CD4-positive, CD25-positive, alpha-beta regulatory T cell (primary cell): ENCODE data around the gene CD300LG. TPM values are rescaled to one million over a fixed set of nuclear protein-coding genes. Genes with fewer than 3 reads are reported as not detected.
"Not testable (repeated sequence)": the region's sequence is repeated elsewhere in the genome, so short reads cannot be mapped to it uniquely, and the experiment has no call there.

Experiments
- ATAC-seq, 2 donors: fragments of 150-1000 bp; cut with Tn5 transposase; one replicate each; pipeline ENCODE4 v1.10.0; 2021; ENCODE audit warnings: low read depth in 2 of 2, moderate number of reproducible peaks in 2 of 2, moderate library complexity in 1 of 2
- DNase-seq, 3 donors: peaks; one replicate each; pipeline versions ENCODE4 v3.0.0 to v3.0.0-alpha.2; 2012 to 2022; ENCODE audit warnings: mixed read lengths in 1 of 3
- H3K27ac ChIP-seq: one replicate; pipeline ENCODE4 v1.7.0; 2013; ENCODE audit warnings: mild to moderate bottlenecking, low read length; ENCODE audit not compliant: insufficient read depth, poor library complexity, severe bottlenecking
- H3K27me3 ChIP-seq: one replicate; pipeline ENCODE4 v1.7.0; 2013; ENCODE audit warnings: low read length; ENCODE audit not compliant: control insufficient read depth, insufficient read depth
- H3K36me3 ChIP-seq: one replicate; pipeline ENCODE4 v1.7.0; 2013; ENCODE audit warnings: mild to moderate bottlenecking, low read length, moderate library complexity; ENCODE audit not compliant: control insufficient read depth, insufficient read depth
- H3K4me1 ChIP-seq: 2 replicates; pipeline ENCODE4 v1.7.0; 2013; ENCODE audit warnings: mild to moderate bottlenecking, low read length; ENCODE audit not compliant: insufficient read depth, control insufficient read depth, poor library complexity, severe bottlenecking
- H3K4me3 ChIP-seq: one replicate; pipeline ENCODE4 v1.7.0; 2013; ENCODE audit warnings: low read depth, mild to moderate bottlenecking, low read length, moderate library complexity
- H3K9me3 ChIP-seq, 2 experiments: 1 replicate in 1 of 2; 2 replicates in 1 of 2; pipeline ENCODE4 v1.7.0; 2013; ENCODE audit warnings: low read length in 2 of 2, mild to moderate bottlenecking in 1 of 2, moderate library complexity in 1 of 2; ENCODE audit not compliant: control insufficient read depth in 2 of 2
- H3K27ac Mint-ChIP-seq, 3 donors: one replicate each; pipeline ENCODE4 v1.8.0; 2020 to 2022; ENCODE audit warnings: mild to moderate bottlenecking in 3 of 3, mixed read lengths in 3 of 3, moderate library complexity in 2 of 3
- H3K27me3 Mint-ChIP-seq: one replicate; pipeline ENCODE4 v1.8.0; 2022; ENCODE audit warnings: mild to moderate bottlenecking, mixed read lengths
- H3K36me3 Mint-ChIP-seq: one replicate; pipeline ENCODE4 v1.8.0; 2020; ENCODE audit warnings: mixed read lengths
- H3K4me1 Mint-ChIP-seq, 4 donors: one replicate each; pipeline ENCODE4 v1.8.0; 2020 to 2022; ENCODE audit warnings: mixed read lengths in 4 of 4, mild to moderate bottlenecking in 1 of 4
- H3K4me3 Mint-ChIP-seq, 4 donors: one replicate each; pipeline ENCODE4 v1.8.0; 2020 to 2022; ENCODE audit warnings: mild to moderate bottlenecking in 4 of 4, mixed read lengths in 4 of 4, moderate library complexity in 3 of 4
- H3K9me3 Mint-ChIP-seq, 7 donors: one replicate each; pipeline ENCODE4 v1.8.0; 2020 to 2022; ENCODE audit warnings: mixed read lengths in 7 of 7, mild to moderate bottlenecking in 3 of 7, moderate library complexity in 2 of 7
- polyA plus RNA-seq, 4 donors: library from polyadenylated mRNA; unstranded; fragments of 300-500 nt; fragmentation: Illumina TruSeq; gene quantifications; one replicate each; pipeline ENCODE4 v1.2.3, GENCODE V29; 2021
- total RNA-seq: library from RNA; stranded (reverse); gene quantifications from one replicate; pipeline ENCODE4 v1.2.3, GENCODE V29; 2022

The CD300LG gene
- total and polyA plus RNA-seq, 5 donors from 2014 or later = not detected

DNA sequence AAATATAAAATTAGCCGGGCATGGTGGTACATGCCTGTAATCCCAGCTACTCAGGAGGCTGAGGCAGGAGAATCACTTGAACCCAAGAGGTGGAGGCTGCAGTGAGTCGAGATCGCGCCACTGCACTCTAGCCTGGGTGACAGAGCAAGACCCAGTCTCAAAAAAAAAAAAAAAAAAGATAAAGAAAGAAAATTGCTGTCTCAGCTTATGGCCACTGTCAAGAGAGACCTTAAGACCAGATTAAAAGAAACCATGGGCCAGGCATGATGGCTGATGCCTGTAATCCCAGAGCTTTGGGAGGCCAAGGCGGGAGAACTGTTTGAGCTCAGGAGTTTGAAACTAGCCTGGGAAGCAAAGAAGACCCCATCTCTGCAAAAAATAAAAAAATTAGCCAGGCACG, 22.1 kb downstream of the CD300LG start:
- H3K27ac Mint-ChIP-seq, H3K9me3 ChIP-seq, H3K36me3 Mint-ChIP-seq, H3K27ac ChIP-seq, H3K4me3 Mint-ChIP-seq, H3K36me3 ChIP-seq, H3K9me3 Mint-ChIP-seq, H3K27me3 ChIP-seq, DNase-seq, ATAC-seq, H3K4me1 Mint-ChIP-seq, H3K4me3 ChIP-seq, H3K4me1 ChIP-seq: not testable (repeated sequence)
- H3K27me3 Mint-ChIP-seq = peaks cover 39% of the 10 kb centered on the region

DNA sequence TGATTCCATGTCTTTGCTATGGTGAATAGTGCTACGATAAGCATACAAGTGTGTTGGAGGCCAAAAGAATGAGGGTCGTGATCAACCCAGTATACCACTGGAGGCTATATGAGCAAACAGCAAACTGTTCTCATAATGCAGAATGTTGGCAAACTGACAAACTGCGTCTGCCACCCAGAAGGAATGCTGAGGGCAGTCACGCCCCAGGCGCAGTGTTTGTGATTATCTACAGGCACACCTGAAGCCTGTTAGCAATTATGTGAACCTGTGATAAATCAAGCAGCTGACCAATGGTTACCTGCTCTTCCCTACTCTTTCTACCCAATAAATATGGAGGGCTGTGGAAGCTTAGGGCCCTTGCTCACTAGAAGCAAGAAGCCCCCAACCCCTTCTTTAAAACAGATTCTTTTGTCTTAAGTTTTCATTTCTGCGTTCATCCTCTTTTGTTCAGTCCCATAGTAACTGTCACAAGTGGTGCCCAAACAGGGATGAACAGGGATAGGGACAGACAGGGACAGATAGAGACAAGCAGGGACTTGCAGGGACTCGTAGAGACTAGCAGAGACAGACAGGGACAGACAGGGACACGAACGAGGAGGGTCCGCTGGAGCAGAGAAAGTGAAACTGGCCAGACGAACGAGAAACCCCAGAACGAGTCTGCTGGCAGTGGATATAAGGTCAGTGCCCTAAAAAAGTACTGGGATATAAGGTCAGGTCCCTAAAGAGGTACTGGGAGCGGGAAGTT, 25.1 kb downstream of the CD300LG start:
- no peak overlapping the region for H3K27ac Mint-ChIP-seq
- peaks cover 0 to 2% (median 0%) of the 10 kb centered on the region in 7 donors for H3K9me3 Mint-ChIP-seq
- no peaks in the 10 kb centered on the region for H3K36me3 Mint-ChIP-seq
- Histone ChIP-seq H3K36me3 (no peaks in the 10 kb centered on the region), H3K4me1 (no peaks in the 10 kb centered on the region), H3K4me3 (no peak overlapping the region), H3K9me3 (no peaks in the 10 kb centered on the region), H3K27me3 (no peaks in the 10 kb centered on the region), H3K27ac (no peak overlapping the region)
- peaks cover 34% of the 10 kb centered on the region for H3K27me3 Mint-ChIP-seq
- ATAC-seq (no peak), DNase-seq (no peak)
- no peaks in the 10 kb centered on the region for H3K4me1 Mint-ChIP-seq
- H3K4me3 Mint-ChIP-seq = no peak overlapping the region

DNA sequence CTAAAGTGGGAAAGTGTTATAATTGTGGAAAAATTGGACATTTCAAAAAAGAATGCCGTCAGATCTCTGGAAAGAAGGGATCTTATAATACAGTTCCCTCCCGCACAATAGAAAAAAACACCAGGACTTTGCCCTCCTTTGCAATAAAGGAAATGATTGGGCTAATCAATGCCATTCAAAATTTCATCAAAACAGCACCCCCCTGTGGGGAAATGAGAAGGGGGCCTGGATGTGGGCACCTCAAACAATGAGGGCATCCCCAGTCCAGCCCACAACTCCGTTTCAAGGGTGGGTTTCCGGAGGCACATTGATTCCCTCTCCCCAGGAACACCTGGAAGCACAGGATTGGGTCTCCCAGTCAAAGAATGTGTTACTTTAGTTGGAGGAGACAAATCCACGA, 26.1 kb downstream of the CD300LG start:
- Histone ChIP-seq H3K4me3 (no peak overlapping the region), H3K27ac (no peak overlapping the region), H3K27me3 (no peaks in the 10 kb centered on the region), H3K9me3 (no peaks in the 10 kb centered on the region), H3K36me3 (no peaks in the 10 kb centered on the region), H3K4me1 (no peaks in the 10 kb centered on the region)
- Mint-ChIP-seq H3K9me3 (peaks cover 0 to 2% (median 0%) of the 10 kb centered on the region in 7 donors), H3K4me3 (no peak overlapping the region), H3K27me3 (peaks cover 25% of the 10 kb centered on the region), H3K27ac (no peak overlapping the region), H3K36me3 (no peaks in the 10 kb centered on the region), H3K4me1 (no peaks in the 10 kb centered on the region)
- DNase-seq (no peak), ATAC-seq (no peak)

DNA sequence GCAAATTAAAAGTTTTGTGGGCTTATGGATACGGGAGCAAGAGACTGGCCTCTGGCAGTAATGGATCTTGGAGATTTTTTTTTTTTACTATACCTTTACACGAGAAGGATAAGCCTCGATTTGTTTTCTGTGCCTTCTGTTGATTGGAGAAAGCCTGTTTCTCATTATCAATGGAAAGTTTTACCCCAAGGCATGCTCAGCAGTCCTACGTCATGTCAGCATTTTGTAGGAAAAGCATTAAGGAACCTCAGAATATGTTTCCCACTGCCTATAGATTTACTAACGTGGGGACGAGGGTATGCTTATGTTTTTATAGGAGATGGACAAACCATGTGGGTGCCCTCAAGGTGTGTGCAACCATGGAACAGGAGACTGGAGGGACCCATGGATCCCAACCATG, 26.8 kb downstream of the CD300LG start:
- peaks cover 0 to 2% (median 0%) of the 10 kb centered on the region in 4 donors for H3K4me1 Mint-ChIP-seq
- Histone ChIP-seq H3K9me3 (no peaks in the 10 kb centered on the region), H3K36me3 (no peaks in the 10 kb centered on the region), H3K27ac (no peak overlapping the region), H3K4me3 (no peak overlapping the region), H3K4me1 (no peaks in the 10 kb centered on the region), H3K27me3 (no peaks in the 10 kb centered on the region)
- ATAC-seq (no peak), DNase-seq (no peak)
- no peak overlapping the region for H3K4me3 Mint-ChIP-seq
- peaks cover 0 to under 1% (median 0%) of the 10 kb centered on the region in 7 donors for H3K9me3 Mint-ChIP-seq
- no peak overlapping the region for H3K27ac Mint-ChIP-seq
- peaks cover 21% of the 10 kb centered on the region for H3K27me3 Mint-ChIP-seq
- H3K36me3 Mint-ChIP-seq = no peaks in the 10 kb centered on the region

DNA sequence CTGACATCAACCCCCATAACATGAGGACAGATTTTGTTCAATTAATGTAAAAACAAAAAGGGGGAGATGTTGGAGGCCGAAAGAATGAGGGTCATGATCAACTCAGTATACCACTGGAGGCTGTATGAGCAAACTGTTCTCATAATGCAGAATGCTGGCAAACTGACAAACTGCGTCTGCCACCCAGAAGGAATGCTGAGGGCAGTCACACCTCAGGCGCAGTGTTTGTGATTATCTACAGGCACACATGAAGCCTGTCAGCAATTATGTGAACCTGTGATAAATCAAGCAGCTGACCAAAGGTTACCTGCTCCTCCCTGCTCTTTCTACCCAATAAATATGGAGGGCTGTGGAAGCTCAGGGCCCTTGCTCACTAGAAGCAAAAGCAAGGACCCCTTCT, 27.3 kb downstream of the CD300LG start:
- Histone ChIP-seq H3K27me3 (no peaks in the 10 kb centered on the region), H3K36me3 (no peaks in the 10 kb centered on the region), H3K4me3 (no peak overlapping the region), H3K9me3 (no peaks in the 10 kb centered on the region), H3K27ac (no peak overlapping the region), H3K4me1 (no peaks in the 10 kb centered on the region)
- Mint-ChIP-seq H3K4me1 (peaks cover 0 to 3% (median 0%) of the 10 kb centered on the region in 4 donors), H3K27ac (no peak overlapping the region), H3K27me3 (peaks cover 21% of the 10 kb centered on the region), H3K9me3 (no peaks in the 10 kb centered on the region), H3K4me3 (no peak overlapping the region), H3K36me3 (no peaks in the 10 kb centered on the region)
- DNase-seq (no peak), ATAC-seq (no peak)

DNA sequence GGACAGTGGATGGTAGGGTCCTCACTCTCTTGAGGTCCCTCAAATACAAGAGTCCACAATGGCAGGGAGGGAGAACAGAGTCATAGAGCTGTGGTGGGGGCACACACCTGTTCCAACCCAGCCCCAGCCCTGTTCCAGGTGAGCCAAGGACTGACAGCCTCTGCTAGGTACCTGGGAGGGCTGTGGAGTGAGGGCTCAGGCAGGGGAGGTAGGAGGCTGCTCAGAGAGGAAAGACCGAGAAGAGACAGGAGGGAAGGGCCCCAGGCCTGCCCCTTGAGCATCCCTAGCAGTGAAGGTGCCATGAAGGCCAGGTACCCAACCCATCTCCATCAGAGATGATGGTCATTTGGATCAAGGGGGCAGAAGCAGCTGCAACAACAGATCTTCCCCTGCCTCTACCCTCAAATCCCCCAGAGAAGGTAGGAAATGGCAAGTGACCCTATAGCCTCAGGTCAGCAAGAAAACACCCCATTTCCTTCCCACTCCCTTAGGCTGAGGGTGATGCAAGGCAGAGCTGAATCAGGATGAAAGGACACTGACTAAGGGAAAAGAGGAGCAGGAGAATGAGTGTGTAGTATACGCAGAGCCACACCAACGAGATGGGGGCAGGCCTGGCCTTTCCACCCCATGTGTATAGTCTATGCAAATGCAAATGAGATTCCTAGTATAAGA, 28.6 kb downstream of the CD300LG start:
- no peak for ATAC-seq
- no peak overlapping the region for H3K4me3 ChIP-seq
- Mint-ChIP-seq H3K27ac (no peak overlapping the region), H3K4me3 (no peak overlapping the region), H3K9me3 (no peaks in the 10 kb centered on the region), H3K4me1 (peaks cover 0 to 3% (median 0%) of the 10 kb centered on the region in 4 donors), H3K36me3 (no peaks in the 10 kb centered on the region), H3K27me3 (peaks cover 12% of the 10 kb centered on the region)
- H3K9me3 ChIP-seq = no peaks in the 10 kb centered on the region
- DNase-seq = no peak
- no peaks in the 10 kb centered on the region for H3K27me3 ChIP-seq
- H3K27ac ChIP-seq = no peak overlapping the region
- no peaks in the 10 kb centered on the region for H3K36me3 ChIP-seq
- no peaks in the 10 kb centered on the region for H3K4me1 ChIP-seq

DNA sequence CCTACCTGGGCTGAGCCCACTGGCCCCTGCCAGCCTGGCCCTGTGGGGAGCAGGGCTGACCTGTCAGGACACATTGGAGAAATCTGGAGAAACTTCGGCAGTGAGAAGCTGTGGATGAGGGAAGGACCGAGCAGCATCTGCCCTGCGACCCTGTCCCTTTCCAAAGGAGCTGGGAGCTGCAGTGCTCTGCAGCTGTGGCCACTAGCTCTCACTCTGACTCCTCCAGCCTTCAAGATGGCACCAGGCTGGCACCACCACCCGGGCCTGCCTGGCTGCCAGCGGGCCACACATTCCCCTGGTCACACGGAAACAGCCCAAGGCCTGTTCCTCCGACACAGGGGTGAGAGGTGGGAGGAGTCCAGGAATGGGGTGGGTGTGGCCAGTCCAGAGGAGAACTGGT, 30.1 kb downstream of the CD300LG start:
- H3K9me3 Mint-ChIP-seq = no peaks in the 10 kb centered on the region
- DNase-seq = no peak
- Histone ChIP-seq H3K4me3 (no peak overlapping the region), H3K36me3 (no peaks in the 10 kb centered on the region), H3K27ac (no peak overlapping the region), H3K4me1 (no peaks in the 10 kb centered on the region), H3K9me3 (no peaks in the 10 kb centered on the region), H3K27me3 (no peaks in the 10 kb centered on the region)
- no peak overlapping the region for H3K4me3 Mint-ChIP-seq
- H3K36me3 Mint-ChIP-seq = no peaks in the 10 kb centered on the region
- peaks cover 4% of the 10 kb centered on the region for H3K27me3 Mint-ChIP-seq
- H3K4me1 Mint-ChIP-seq = peaks cover 0 to 3% (median 0%) of the 10 kb centered on the region in 4 donors
- no peak overlapping the region for H3K27ac Mint-ChIP-seq
- no peak for ATAC-seq
